Colonic mucosa (tissue), 4 donors: Measurements from ENCODE around the gene CDH4. TPM values are rescaled to one million over a fixed set of nuclear protein-coding genes. Genes with fewer than 3 reads are reported as not detected.

Experiments used
- DNase-seq: peaks from one replicate; pipeline ENCODE4 v3.0.0-alpha.2; 2020
- H3K27ac ChIP-seq: fragments of 200-600 bp; one replicate; pipeline ENCODE4 v1.8.0; 2021
- H3K27me3 ChIP-seq: fragments of 200-600 bp; one replicate; pipeline ENCODE4 v1.8.0; 2021
- H3K36me3 ChIP-seq: fragments of 200-600 bp; one replicate; pipeline ENCODE4 v1.8.0; 2021
- H3K4me1 ChIP-seq: fragments of 200-600 bp; one replicate; pipeline ENCODE4 v1.8.0; 2021; ENCODE audit warnings: mild to moderate bottlenecking
- H3K4me3 ChIP-seq: fragments of 200-600 bp; one replicate; pipeline ENCODE4 v1.8.0; 2021
- H3K9ac ChIP-seq, 2 donors: one replicate each; pipeline ENCODE4 v1.7.0; 2013; ENCODE audit warnings: control low read depth in 2 of 2, low read depth in 2 of 2, low read length in 2 of 2
- H3K9me3 ChIP-seq: fragments of 200-600 bp; one replicate; pipeline ENCODE4 v1.8.0; 2021
- intact Hi-C: fragments of 100-400 bp; cut with DNase I; formaldehyde crosslinking; loops from one replicate; pipeline ENCODE4 v1.14.1; 2022
- total RNA-seq, 2 donors: library from RNA; stranded (reverse); fragmentation: NEBNext Ultra II Directional in 1 of 2; extraction: Animal tissue kit (Norgen Biotek cat#: 25700) in 1 of 2; gene quantifications; one replicate each; pipeline ENCODE4 v1.2.1, GENCODE V29; 2021
- TF ChIP-seq, protein P1 (sequence below): fragments of 200-600 bp; IDR thresholded peaks from one replicate; pipeline ENCODE4 v1.8.0; 2022; ENCODE audit warnings: antibody characterized with exemption, mild to moderate bottlenecking
- donor health status: healthy.
- donor health status: DM: no; HTN: no; CAD: no.
- donor health status: DM: no; HTN: no; CAD: no.

The CDH4 gene
- total RNA-seq, 2 donors from 2014 or later = 0.08 TPM; not detected in 1

DNA sequence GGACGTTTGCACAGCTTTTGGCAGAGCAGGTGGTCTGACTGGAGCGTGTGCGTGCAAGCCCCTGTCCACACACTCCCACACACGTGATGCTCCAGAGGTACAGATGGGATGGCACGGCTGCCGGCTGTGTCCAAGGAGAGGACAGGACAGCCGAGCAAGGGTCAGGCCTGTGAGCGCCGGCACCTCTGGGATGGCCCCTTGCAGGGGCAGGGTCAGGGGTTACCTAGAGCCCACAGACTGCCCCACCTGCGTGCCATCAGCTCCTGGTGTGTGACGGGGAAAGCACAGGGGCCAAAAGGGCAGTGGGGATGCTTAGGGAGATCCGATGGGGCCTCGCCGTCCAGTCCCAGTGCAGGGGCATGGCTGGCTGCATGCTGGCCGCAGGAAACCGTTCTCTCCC, 623.9 kb downstream of the CDH4 start:
- Histone ChIP-seq H3K36me3 (no peaks in the 10 kb centered on the region), H3K9ac (no peak overlapping the region), H3K9me3 (no peaks in the 10 kb centered on the region), H3K27ac (no peak overlapping the region), H3K27me3 (no peaks in the 10 kb centered on the region), H3K4me1 (no peaks in the 10 kb centered on the region), H3K4me3 (no peak overlapping the region)
- intact Hi-C loops = no loop called here
- TF ChIP-seq, protein P1, sequence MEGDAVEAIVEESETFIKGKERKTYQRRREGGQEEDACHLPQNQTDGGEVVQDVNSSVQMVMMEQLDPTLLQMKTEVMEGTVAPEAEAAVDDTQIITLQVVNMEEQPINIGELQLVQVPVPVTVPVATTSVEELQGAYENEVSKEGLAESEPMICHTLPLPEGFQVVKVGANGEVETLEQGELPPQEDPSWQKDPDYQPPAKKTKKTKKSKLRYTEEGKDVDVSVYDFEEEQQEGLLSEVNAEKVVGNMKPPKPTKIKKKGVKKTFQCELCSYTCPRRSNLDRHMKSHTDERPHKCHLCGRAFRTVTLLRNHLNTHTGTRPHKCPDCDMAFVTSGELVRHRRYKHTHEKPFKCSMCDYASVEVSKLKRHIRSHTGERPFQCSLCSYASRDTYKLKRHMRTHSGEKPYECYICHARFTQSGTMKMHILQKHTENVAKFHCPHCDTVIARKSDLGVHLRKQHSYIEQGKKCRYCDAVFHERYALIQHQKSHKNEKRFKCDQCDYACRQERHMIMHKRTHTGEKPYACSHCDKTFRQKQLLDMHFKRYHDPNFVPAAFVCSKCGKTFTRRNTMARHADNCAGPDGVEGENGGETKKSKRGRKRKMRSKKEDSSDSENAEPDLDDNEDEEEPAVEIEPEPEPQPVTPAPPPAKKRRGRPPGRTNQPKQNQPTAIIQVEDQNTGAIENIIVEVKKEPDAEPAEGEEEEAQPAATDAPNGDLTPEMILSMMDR = no peak
- no peak for DNase-seq

DNA sequence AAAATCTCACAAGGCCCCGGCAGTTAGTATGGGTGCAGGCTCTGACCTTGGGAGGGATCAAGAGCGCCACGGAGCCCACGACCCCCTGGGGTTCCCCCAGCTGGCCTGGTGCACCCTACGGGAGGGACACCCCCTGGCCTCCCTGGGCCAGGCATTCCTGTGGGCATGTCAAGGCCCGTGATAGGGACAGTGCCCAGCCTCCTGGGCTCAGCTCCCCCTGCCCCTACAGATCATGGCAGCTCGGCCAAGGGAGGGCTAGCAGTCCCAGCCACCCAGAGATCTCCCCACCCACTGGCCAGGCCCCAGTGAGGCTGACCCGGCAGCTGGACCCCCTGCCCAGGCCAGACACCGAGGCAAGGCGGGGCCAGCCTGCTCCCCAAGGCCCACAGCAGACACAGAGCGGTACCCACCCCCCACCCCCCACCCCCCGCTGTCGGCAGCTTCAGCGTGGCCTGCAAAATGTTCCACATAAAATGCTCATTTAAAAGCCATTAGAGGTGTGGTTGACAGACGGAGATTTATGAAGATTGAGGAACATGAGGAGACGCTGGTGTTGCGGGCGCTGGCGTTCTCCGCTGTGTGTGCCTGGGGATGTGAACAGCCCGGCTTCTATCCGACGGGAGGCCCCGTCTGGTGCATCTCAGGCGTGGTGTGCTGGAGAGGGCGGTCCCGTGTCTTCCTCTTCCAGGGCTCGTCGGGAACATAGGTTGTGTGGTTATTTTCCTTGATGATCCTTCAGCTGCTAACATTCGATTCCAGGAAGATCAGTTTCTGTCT, 625.1 kb downstream of the CDH4 start:
- Histone ChIP-seq H3K9me3 (no peaks in the 10 kb centered on the region), H3K4me1 (no peaks in the 10 kb centered on the region), H3K27ac (no peak overlapping the region), H3K27me3 (no peaks in the 10 kb centered on the region), H3K36me3 (no peaks in the 10 kb centered on the region), H3K4me3 (no peak overlapping the region), H3K9ac (no peak overlapping the region)
- no peak for DNase-seq
- intact Hi-C loops = no loop called here
- TF ChIP-seq, protein P1 = no peak

- Histone ChIP-seq H3K9ac (no peak overlapping the region), H3K9me3 (no peaks in the 10 kb centered on the region), H3K27me3 (no peaks in the 10 kb centered on the region), H3K36me3 (no peaks in the 10 kb centered on the region), H3K4me1 (no peaks in the 10 kb centered on the region), H3K4me3 (no peak overlapping the region), H3K27ac (no peak overlapping the region)
- intact Hi-C loops = no loop called here
- no peak for DNase-seq
- TF ChIP-seq, protein P1 = no peak
Measured at GRCh38 chr20:61877776-61878477, 625.9 kb downstream of the CDH4 start.

DNA sequence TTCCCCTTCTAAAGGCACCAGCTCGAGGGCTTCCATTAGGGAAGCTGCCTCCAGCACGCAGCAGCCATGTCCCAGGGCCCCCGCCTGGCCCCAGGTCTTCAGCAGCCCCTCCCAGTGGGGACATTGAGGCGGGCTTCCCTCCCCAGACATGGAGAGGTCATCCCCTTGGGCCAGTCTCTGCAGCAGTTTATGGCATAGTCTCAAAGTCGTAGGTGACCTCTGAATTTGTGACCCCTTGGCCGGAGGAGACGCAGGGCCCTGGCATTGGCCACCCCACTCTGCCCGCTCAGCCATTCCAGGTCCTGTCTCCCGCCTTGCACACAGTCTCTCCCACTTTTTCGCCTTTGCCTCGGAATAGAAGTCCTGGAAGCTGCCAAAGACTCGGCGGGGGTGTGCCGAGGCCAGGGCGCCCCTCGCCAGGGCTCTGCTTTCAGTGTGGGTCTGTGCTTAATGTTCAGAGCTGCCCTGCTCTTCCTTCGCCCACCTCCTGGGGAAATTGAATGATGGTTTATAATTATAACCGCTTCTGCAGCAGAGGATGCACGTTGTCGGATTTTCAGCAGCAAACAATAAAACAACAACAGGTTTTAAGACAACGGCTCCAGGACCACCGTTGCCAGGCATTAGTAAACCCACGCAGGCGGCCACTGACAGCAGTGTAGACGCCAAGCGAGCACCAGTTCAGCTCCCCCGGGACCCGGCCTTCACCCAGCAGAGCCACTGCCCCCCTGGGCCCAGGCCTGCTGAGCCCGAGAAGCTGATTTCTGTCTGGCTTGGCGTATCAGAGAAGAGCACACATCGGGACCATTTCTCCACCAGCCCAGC, 626.6 kb downstream of the CDH4 start:
- DNase-seq = no peak
- H3K36me3 ChIP-seq = no peaks in the 10 kb centered on the region
- H3K4me3 ChIP-seq = no peak overlapping the region
- no peaks in the 10 kb centered on the region for H3K9me3 ChIP-seq
- no peaks in the 10 kb centered on the region for H3K27me3 ChIP-seq
- TF ChIP-seq, protein P1 = no peak
- intact Hi-C loops = no loop called here
- H3K9ac ChIP-seq = no peak overlapping the region
- H3K27ac ChIP-seq = no peak overlapping the region
- no peaks in the 10 kb centered on the region for H3K4me1 ChIP-seq

DNA sequence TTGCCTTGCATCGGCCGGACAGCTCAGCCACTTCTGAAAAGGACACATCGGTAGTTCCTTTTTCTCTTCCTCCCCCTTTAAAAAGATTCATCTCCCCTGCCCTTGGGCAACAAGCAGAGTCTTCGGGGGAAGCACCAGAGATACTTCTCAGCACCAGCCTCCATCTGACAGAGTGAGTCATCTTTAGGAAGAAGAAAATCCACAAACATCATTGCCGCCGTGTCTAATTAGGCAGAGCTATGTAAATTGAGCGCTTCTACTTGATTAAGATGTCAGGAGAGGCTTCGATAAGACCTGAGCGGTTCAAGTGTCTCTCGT, 627.2 kb downstream of the CDH4 start:
- H3K36me3 ChIP-seq = no peaks in the 10 kb centered on the region
- no peak for DNase-seq
- intact Hi-C loops = no loop called here

More for the DNA sequence above, 627.2 kb downstream of the CDH4 start:
- no peak overlapping the region for H3K9ac ChIP-seq
- no peaks in the 10 kb centered on the region for H3K27me3 ChIP-seq
- H3K4me1 ChIP-seq = no peaks in the 10 kb centered on the region
- no peaks in the 10 kb centered on the region for H3K9me3 ChIP-seq
- H3K4me3 ChIP-seq = no peak overlapping the region
- TF ChIP-seq, protein P1 = no peak
- H3K27ac ChIP-seq = no peak overlapping the region
